UCSD-AML1 (cell line): ENCODE measurements around the gene EYS.
"Not testable (repeated sequence)": the region's sequence is repeated elsewhere in the genome, so short reads cannot be mapped to it uniquely, and the experiment has no call there.

Experiments
- DNase-seq: peaks from one replicate; lab custom pipeline; 2025; ENCODE audit not compliant: unreplicated experiment; lab: John Stamatoyannopoulos, UW

EYS gene

DNA sequence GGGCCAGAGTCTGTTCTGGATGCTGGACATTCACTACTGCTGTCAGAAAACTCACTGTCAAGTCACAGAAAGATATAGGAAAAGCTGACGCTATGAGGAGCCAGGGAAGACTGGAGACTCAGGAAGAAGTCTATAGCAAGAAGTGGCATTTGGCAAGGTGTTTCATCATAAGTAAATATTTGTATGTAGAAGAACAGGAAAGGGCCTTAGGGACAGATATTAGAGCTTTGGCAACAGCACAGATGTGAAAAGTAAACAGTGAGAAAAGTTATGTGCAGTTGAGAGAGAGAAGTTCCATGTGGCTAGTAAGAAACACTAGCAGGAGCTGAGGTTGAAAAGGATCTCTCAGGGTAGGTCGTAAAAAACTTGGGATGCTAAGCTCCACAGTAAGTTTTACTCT is 1202.5 kb downstream of the EYS start:
- DNase-seq: no peak

DNA sequence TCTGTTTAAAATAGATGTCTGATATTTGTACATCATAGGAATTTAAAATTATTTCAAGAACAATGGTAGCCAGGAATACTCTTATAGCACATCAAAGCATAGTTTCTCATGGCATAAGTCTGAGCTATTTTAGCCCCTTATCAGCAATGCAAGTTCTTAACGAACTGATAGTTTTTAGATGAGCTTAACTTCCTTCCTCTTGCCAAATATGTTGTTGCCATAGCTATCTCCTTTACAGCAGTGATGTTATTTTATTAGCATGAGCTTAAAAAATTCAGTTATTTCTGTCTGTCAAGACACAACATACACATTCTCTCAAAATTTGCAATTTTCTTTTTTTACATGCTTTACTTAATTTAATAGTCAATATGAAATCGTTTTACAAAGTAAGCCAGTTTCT is 1204.2 kb downstream of the EYS start:
- no peak for DNase-seq

DNA sequence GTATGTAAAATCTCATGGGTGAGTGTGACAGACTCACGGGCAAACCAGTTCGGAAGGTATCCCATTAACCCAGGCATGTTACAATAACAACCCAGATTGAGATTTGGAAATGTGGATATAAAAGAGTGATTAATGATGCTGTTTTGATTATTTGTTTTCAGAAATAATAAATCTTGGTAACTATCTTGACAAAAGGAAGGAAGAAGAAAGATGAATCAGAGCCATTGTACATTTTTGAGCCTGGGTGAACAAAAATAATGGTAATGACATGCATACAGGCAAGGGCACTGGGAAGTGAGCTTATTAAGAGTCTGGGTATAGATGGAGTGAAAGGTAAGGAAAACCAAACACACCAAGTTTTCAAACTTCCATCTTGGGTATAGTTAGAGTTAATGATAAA is 1209.4 kb downstream of the EYS start:
- no peak for DNase-seq

DNA sequence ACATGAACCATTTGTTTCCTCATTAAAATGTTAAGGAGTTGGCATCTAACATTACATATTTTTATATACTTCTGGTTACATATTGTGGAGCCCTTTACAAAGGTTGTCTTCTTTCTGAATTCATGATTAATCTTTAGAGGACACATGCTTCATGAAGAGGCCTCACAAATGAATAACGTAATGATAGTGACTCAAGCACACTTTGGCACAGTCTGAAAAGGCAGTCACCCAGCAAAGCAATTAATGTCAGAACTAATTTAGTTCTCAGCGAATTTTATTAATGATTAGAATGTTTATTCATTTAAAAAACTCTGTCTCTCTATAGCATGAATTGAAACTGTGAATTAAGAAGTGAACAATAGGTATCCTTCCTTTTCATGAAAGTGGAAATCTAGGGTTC is 1217.3 kb downstream of the EYS start:
- DNase-seq: no peak

DNA sequence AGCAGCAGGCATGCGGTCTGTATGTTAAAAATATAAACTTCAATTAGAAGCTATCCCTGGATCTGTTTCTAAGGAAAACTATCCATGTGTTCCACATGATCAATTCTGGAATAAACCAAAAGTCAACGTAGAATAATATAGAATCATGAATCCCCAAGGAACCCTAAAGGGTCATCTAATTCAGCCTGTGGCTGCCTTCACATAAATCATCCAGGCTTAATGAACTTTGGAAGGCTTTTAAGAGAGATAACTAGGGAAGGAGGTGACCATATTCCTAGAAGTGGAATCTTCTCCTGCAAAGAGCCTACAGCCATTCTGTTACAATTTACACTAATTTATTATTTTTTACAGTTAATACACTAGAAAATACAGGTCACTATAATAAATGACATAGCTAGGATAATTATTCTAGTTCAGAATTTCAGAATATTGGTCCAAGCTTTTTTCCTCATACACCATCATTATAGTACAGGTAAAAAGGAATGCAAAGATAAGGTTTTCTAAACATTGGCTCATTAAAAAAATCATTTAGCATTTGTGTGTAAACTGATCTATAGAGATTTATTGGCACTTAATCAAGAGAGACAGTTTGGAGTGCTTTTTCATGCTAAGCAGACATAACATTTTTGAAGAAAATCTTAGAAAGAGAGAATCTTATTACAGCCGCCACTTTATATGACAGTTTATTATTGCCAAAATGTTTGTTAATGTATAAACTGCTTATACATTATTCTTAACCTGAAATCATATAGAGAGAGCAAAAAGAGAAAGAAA is 1220.3 kb downstream of the EYS start:
- DNase-seq: no peak

DNA sequence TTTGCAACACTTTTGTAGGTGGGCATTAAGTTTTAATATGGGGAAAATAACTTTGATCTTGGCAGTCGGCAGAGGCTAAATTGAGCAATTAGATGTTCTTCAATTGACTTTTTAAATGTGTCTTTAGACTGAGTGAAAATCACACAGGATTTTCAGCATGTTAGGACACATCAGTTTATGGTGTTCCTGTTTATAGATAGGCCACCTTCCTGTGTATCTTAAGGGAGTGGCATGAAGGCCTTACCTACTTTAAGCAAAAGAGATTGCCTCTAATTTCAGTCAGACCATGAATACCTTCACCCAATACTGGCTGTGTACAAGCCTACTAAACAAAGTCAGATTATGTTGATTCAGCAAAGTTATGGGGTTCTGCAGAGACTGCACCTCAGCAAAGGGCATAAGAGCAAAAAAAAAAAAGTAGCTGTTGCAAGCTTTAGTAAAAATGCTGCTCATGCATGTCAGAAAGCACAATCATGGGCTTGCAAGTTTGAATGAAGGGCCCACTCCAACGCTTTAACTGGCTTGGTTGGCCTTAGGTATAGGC is 1223.0 kb downstream of the EYS start:
- no peak for DNase-seq

DNA sequence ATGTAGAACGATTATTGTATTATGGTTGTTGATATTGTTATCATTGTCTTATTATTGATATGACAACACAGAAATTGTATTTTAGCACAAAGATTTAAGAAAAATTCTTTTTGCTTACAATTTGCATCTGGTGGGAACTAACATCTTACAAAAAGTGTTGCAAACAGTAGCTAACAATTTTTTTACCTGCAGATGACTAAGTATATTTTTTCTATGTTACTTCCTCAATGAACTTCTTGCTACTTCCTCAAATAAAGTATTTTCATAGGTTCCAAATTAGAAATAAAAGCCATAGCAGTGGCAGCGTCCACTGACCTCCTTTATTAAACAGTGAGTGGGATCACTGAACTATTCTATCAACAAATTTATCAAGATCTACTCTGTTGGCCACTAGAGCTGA is 1224.4 kb downstream of the EYS start:
- DNase-seq: no peak

DNA sequence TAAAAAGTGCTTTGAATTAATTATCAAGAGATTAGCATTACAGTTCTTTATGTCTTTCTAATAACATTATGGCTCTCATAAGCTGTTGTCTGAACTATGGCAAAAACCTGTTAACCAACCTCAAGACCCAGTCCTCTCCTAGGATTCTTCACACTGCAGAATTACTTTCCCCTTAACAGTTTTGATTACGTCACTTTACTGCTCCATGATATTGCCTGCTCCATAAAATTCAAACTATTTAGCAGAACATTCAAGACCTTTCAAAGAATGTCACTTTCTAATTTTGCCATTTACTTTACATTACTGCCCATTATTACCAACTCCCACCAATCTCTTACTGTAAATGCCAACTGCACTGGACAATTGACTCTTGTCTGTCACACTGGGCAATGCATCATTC is 1227.9 kb downstream of the EYS start:
- DNase-seq: no peak

DNA sequence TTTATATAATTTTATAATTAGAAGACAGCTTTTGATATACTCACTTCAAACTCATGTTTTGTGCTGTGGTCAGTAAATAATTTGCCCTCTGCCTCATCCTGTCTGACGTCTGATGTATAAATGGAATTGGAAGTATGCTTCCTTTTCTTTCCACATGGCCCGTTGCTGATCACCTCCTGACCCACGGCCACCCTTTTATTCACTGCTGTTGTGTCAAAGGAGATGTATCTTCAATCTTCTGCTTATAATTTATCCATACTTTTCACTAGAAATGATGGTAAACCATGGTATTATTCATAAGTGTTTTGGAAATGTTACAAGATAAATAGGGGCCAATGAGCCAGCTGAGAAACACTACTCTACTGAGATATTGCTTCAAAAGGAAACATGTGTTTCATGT is 1229.6 kb downstream of the EYS start:
- DNase-seq: no peak

DNA sequence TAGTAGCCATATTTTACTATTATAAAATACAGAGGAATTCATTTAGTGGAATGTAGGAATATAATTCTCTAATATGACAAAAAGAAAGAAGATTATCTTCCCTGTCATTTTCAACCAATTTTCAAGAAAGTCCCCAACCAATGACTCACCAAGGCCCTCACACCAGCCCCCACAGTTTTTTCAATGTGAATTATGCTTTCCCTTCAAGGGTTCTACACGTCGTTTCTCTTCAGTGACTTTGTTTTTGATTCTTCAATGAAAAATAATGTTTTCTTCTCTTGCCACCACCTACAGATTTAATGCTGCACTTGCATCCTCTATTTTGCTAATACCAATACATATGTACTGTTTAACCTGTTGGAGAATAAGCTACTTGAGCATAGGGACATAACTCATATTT is 1230.1 kb downstream of the EYS start:
- DNase-seq: no peak

DNA sequence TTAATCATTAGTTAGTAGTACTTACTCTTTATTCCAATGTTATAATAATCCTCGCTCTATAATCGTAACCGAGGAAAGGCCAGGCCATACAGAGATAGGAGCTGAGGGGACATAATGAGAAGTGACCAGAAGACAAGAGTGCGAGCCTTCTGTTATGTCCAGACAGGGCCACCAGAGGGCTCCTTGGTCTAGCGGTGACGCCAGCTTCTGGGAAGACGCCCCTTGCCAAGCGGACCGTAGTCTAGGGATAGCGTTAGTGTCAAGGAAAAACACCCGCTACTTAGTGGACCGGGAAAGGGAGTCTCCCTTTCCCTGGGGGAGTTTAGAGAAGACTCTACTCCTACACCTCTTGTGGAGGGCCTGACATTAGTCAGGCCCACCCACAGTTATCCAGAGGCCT is 1237.6 kb downstream of the EYS start:
- peak; percentile 5 for DNase-seq

DNA sequence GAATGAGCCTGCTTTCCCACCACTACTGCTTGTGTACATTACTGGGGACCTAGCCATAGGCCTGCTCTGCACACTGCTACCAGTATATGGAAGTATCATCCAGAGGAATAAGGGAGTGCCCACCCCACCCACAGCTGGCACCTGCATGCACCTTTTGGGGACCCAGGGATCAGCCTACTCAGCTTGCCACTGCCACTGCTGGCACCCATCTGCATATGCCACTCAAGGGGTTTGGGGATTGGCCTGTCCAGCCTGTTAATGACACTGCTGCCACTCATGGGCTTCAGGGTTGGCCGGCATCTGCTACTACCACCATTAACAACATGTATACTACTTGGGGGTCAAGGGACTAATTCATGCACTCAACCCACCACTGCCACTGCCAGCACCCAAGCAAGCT is 1239.4 kb downstream of the EYS start:
- DNase-seq: no peak

DNA sequence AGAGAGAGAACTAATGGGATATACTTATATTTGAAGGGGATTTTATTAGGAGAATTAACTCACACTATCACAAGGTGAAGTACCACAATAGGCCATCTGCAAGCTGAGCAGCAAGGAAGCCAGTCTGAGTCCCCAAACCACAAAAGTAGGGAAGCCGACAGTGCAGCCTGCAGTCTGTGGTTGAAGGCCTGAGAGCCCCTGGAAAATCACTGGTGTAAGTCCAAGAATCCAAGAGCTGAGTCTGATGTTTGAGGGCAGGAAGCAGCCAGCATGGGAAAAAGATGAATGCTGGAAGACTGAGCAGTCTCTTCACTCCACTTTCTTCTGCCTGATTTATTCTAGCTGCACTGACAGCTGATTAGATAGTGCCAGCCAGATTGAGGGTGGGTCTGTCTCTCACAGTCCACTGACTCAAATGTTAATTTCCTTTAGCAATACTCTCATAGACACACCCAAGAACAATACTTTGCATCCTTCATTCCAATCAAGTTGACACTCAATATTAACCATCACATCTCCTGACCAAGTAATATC is 1247.5 kb downstream of the EYS start:
- peak; percentile 12 for DNase-seq

DNA sequence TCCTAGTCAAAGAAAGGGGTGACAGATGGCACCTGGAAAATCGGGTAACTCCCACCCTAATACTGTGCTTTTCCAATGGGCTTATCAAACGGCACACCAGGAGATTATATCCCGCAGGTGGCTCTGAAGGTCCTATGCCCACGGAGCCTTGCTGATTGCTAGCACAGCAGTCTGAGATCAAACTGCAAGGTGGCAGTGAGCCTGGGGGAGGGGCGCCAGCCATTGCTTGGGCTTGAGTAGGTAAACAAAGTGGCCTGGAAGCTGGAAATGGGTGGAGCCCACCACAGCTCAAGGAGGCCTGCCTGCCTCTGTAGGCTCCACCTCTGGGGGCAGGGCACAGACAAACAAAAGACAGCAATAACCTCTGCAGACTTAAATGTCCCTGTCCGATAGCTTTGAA is 1258.9 kb downstream of the EYS start:
- not testable (repeated sequence) for DNase-seq

DNA sequence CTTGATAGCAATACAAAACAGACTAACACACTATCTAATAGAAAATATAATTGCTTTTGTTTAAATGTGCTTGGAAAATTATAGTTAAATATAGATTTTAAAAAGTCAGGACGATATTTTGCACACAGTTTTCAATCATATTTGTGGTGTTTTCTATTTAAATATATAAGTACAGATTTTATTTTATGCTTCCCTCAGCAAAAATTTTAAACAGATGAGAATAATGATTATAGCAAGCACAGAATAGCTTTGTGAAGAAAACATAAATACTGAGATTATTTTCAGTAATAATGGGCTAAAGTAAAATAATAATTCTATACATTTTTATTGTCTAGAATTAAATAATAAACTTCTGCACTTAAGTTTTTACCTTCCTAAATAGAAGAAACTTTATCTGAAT is 1262.0 kb downstream of the EYS start:
- DNase-seq: no peak

DNA sequence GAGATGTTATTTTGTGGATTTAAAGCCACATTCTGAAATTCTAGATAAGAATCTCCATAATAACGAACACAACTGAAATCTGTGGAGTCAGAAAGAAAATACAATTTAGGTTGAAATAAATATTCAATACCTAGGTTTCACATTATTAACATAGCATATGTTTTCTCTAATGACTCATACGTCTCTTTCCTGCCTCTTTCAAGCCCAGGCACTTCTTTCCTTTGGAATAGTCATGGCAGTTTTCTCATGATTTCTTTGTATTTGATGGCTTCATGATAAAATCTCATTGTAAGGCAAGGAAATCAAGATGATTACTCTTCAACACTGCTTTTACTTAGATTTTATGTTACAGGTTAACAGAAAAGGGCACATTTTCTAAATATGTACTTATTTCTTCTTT is 1267.8 kb downstream of the EYS start:
- DNase-seq: no peak

DNA sequence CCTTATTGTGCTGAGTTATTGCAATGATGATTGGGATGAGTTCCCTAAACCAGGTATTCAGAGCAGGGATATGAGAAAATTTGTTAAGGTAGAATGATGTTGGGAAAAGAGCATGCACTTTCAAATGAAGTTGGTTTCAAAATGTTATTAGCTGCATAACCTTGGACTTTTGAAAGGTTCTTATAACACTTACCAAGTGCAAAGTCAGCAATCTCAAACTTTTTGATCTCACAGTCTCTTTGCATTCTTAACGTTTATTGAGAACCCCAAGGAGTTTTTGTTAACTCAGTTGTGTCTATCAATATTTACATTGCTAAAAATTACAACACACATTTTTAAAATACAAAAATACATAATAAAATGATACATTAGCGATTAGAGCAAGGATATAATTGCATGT is 1269.0 kb downstream of the EYS start:
- DNase-seq: no peak

DNA sequence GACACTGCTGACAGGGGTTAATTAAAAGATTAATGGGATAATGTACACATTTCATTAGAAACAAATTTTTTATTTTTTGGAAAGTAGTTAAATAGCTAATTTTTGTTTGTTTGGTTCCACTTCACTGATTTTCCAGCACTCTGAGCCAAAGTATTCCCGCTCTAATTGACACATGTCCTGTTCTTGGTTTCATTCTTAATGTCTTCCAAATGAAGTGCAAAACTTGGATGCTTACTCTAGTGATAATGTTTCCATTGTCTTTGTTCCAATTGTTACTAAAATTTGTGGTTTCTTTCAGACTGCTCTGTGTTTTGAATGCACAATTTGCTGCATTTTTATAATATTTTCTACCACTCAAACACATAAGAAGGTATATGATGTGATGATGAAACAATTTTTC is 1277.1 kb downstream of the EYS start:
- DNase-seq: no peak

DNA sequence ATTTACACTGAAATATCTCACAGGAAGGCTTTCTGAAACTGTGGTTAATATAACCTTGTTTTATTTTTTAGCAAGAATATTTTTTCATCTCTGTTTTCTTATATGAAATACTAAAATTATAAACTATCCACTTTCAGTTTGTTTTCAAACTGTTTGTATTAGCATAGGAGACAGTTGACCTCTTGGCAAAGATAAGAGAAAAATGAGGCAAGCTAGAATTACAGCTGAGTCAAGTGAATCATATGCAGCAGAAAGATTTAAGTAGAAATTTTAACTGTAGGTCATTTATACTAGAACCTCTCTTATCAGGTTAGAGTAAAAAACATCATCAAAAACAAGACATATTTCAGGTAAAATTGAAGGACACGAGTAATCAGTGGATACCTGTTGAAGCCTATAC is 1278.8 kb downstream of the EYS start:
- DNase-seq: no peak

DNA sequence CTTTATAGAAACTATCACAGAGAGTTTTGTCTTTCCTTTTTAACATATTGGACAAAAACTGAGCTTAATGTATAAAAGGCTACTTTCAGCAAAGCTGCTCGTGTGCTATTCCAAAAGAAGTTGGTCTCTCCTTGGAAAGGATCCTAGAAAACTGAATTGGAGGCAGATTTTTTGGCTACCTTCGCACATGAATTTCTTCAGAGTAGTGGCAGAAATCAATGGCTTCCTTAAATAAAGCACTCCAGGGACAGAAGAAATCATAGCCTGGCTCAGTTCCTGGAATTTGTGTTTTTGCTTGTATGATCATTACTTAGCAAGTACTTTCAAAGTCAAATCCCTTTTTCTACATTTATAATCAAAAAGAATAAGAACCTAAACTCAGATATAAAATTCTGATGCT is 1291.1 kb downstream of the EYS start:
- DNase-seq: no peak

DNA sequence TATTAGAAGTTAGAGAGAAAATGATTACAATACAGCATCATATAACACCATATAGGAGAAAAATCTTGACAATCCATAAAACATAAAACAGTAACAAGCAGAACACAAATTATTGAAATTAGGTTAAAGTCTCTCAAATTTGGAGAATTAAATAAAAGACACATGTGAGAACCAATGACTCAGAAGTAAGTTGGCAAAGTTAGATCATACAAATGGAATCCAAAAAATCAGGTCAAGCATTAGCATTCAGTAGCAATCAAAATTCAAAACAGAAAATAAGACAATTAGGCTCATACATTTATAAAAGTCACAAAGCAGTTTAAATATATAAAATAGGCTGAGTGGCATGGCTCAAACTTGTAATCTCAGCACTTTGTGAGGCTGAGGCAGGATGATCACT is 1295.8 kb downstream of the EYS start:
- no peak for DNase-seq

DNA sequence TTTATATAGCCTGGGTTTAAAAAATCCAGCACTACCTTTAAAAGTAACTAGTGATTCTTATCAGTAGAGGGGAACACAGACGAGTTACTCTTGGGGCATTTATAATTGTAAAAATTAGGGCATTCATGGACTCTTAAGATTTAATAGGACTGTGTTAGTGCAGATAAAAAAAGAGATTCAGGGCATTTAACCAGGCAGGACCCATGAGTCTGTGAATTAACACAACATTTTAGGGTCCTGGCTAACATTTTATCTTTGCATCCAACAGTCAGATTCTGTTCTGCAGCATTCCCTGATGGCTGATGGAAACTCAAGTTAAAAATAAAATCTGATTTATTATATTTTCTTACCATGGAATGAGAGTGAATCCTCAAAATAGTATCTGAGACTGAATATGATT is 1297.1 kb downstream of the EYS start:
- DNase-seq: no peak

DNA sequence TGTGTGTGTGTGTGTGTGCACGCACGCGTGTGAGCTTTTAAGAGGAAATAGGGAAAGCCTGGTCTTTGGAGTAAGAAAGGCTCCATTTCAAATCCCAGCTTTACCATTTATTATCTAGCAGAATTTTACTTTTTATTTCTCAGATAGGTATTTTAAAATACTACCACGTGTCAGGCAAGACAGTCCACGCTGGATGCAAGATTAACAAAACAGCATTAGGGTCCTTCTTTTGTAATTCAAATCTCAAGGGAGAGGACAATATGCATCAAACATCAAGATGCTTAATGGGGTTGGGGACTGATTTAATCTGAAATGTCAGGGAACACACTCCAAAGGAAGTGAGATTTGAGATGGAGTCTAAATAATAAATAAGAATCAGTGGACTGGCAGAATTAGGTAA is 1302.6 kb downstream of the EYS start:
- DNase-seq: no peak
